H9 (cell line): ENCODE data around the gene FEM1C. TPM values are rescaled to one million over a fixed set of nuclear protein-coding genes. Genes with fewer than 3 reads are reported as not detected.

Experiments
- DNase-seq: peaks from one replicate; pipeline ENCODE4 v3.0.0-alpha.2; 2017
- H2AFZ ChIP-seq: one replicate; pipeline ENCODE4 v1.6.1; 2013; ENCODE audit warnings: mild to moderate bottlenecking, low read length, control low read depth, moderate library complexity
- H2AK5ac ChIP-seq: 2 replicates; pipeline ENCODE4 v1.6.1; 2013; ENCODE audit warnings: low read length, control low read depth, mixed read lengths; ENCODE audit not compliant: insufficient read length
- H2BK120ac ChIP-seq: one replicate; pipeline ENCODE4 v1.6.1; 2013; ENCODE audit warnings: low read depth, mild to moderate bottlenecking, low read length, control low read depth, inconsistent platforms; ENCODE audit not compliant: poor library complexity, severe bottlenecking
- H2BK12ac ChIP-seq: 2 replicates; pipeline ENCODE4 v1.6.1; 2013; ENCODE audit warnings: low read length, control low read depth, mixed read lengths, low read depth; ENCODE audit not compliant: insufficient read length
- H2BK15ac ChIP-seq: 2 replicates; pipeline ENCODE4 v1.6.1; 2013; ENCODE audit warnings: low read depth, low read length, control low read depth
- H2BK20ac ChIP-seq: one replicate; pipeline ENCODE4 v1.6.1; 2013; ENCODE audit warnings: low read depth, mild to moderate bottlenecking, low read length, control low read depth, inconsistent platforms; ENCODE audit not compliant: poor library complexity, severe bottlenecking
- H2BK5ac ChIP-seq: 2 replicates; pipeline ENCODE4 v1.6.1; 2013; ENCODE audit warnings: low read length, control low read depth, mixed read lengths; ENCODE audit not compliant: insufficient read length
- H3K14ac ChIP-seq: 2 replicates; pipeline ENCODE4 v1.6.1; 2013; ENCODE audit warnings: low read length, control low read depth; ENCODE audit not compliant: insufficient read depth
- H3K18ac ChIP-seq: 2 replicates; pipeline ENCODE4 v1.6.1; 2013; ENCODE audit warnings: low read depth, mild to moderate bottlenecking, mixed read lengths, low read length, control low read depth; ENCODE audit not compliant: insufficient read length
- H3K23ac ChIP-seq: 2 replicates; pipeline ENCODE4 v1.6.1; 2013; ENCODE audit warnings: low read length, control low read depth, mixed read lengths, low read depth; ENCODE audit not compliant: insufficient read length
- H3K23me2 ChIP-seq: 2 replicates; pipeline ENCODE4 v1.6.1; 2013; ENCODE audit warnings: low read depth, mild to moderate bottlenecking, mixed read lengths, low read length, control low read depth; ENCODE audit not compliant: insufficient read length, poor library complexity, severe bottlenecking
- H3K27ac ChIP-seq: 2 replicates; pipeline ENCODE4 v1.5.1; 2013; ENCODE audit warnings: low read length, control low read depth, mixed read lengths, low read depth; ENCODE audit not compliant: insufficient read length
- H3K27me3 ChIP-seq: 2 replicates; pipeline ENCODE4 v1.6.1; 2013; ENCODE audit warnings: low read length, control low read depth, inconsistent platforms; ENCODE audit not compliant: insufficient read depth
- H3K4ac ChIP-seq: 2 replicates; pipeline ENCODE4 v1.6.1; 2013; ENCODE audit warnings: low read depth, mild to moderate bottlenecking, control low read depth, inconsistent platforms, low read length, moderate library complexity
- H3K4me1 ChIP-seq: 2 replicates; pipeline ENCODE4 v1.6.1; 2013; ENCODE audit warnings: low read length, control low read depth, inconsistent platforms; ENCODE audit not compliant: insufficient read depth
- H3K4me2 ChIP-seq: 2 replicates; pipeline ENCODE4 v1.6.1; 2013; ENCODE audit warnings: low read length, control low read depth, mixed read lengths; ENCODE audit not compliant: insufficient read length, insufficient read depth
- H3K56ac ChIP-seq: 2 replicates; pipeline ENCODE4 v1.6.1; 2013; ENCODE audit warnings: low read depth, mild to moderate bottlenecking, mixed read lengths, low read length, control low read depth; ENCODE audit not compliant: insufficient read length
- H3K79me1 ChIP-seq: 2 replicates; pipeline ENCODE4 v1.6.1; 2013; ENCODE audit warnings: low read depth, mild to moderate bottlenecking, moderate library complexity, low read length, control low read depth, inconsistent platforms; ENCODE audit not compliant: insufficient read depth, poor library complexity, severe bottlenecking
- H3K79me2 ChIP-seq: 2 replicates; pipeline ENCODE4 v1.6.1; 2013; ENCODE audit warnings: low read length, control low read depth, inconsistent platforms; ENCODE audit not compliant: insufficient read depth
- H3K9ac ChIP-seq: 2 replicates; pipeline ENCODE4 v1.6.1; 2013; ENCODE audit warnings: low read length, control low read depth, mixed read lengths; ENCODE audit not compliant: insufficient read length; ENCODE audit errors: extremely low read depth
- H3K9me3 ChIP-seq: one replicate; pipeline ENCODE4 v1.6.1; 2013; ENCODE audit warnings: low read depth, low read length, inconsistent platforms; ENCODE audit not compliant: control insufficient read depth
- H3T11ph ChIP-seq: one replicate; pipeline ENCODE4 v1.6.1; 2013; ENCODE audit warnings: mild to moderate bottlenecking, low read length, control low read depth, inconsistent platforms
- H4K20me1 ChIP-seq: one replicate; pipeline ENCODE4 v1.6.1; 2013; ENCODE audit not compliant: control insufficient read depth, insufficient read length, insufficient read depth
- H4K5ac ChIP-seq: 2 replicates; pipeline ENCODE4 v1.6.1; 2013; ENCODE audit warnings: low read depth, mild to moderate bottlenecking, mixed read lengths, low read length, control low read depth; ENCODE audit not compliant: insufficient read length
- H4K8ac ChIP-seq: replicated peaks from 2 replicates; pipeline ENCODE4 v1.6.1; 2013; ENCODE audit warnings: low read length, control low read depth, mixed read lengths, low read depth; ENCODE audit not compliant: insufficient read length
- H4K91ac ChIP-seq: 2 replicates; pipeline ENCODE4 v1.6.1; 2013; ENCODE audit warnings: low read depth, mild to moderate bottlenecking, moderate library complexity, mixed read lengths, low read length, control low read depth; ENCODE audit not compliant: insufficient read length
- H3K27ac Mint-ChIP-seq, 3 experiments: 2 replicates in 2 of 3; 3 replicates in 1 of 3; pipeline ENCODE4 v1.8.0; 2020 to 2021; ENCODE audit warnings: mixed read lengths in 3 of 3, mild to moderate bottlenecking in 1 of 3, moderate library complexity in 1 of 3
- H3K27me3 Mint-ChIP-seq: 2 replicates; pipeline ENCODE4 v1.8.0; 2021; ENCODE audit warnings: low read depth, mild to moderate bottlenecking, moderate library complexity, mixed read lengths
- H3K36me3 Mint-ChIP-seq, 3 experiments: 2 replicates in 2 of 3; 3 replicates in 1 of 3; pipeline ENCODE4 v1.8.0; 2020 to 2021; ENCODE audit warnings: low read depth in 3 of 3, mixed read lengths in 3 of 3; ENCODE audit not compliant: insufficient read depth in 1 of 3
- H3K4me1 Mint-ChIP-seq, 2 experiments: 2 replicates each; pipeline ENCODE4 v1.8.0; 2020; ENCODE audit warnings: mixed read lengths in 2 of 2
- H3K4me3 Mint-ChIP-seq, 2 experiments: 2 replicates in 1 of 2; 3 replicates in 1 of 2; pipeline ENCODE4 v1.8.0; 2020 to 2021; ENCODE audit warnings: mild to moderate bottlenecking in 2 of 2, mixed read lengths in 2 of 2, moderate library complexity in 1 of 2
- H3K9me3 Mint-ChIP-seq, 2 experiments: 2 replicates in 1 of 2; 3 replicates in 1 of 2; pipeline ENCODE4 v1.8.0; 2020; ENCODE audit warnings: mild to moderate bottlenecking in 2 of 2, mixed read lengths in 2 of 2, moderate library complexity in 1 of 2
- CTCF ChIP-seq: fragments of 200-600 bp; sonication (generic); conservative IDR thresholded peaks from 3 replicates; pipeline ENCODE4 v1.8.0; 2021; ENCODE audit warnings: antibody characterized with exemption, mild to moderate bottlenecking
- WGBS: extraction: QIAGEN DNeasy Blood & Tissue Kit; methylation state at CpG from one replicate; pipeline ENCODE4 v1.1.7; 2013; ENCODE audit warnings: missing lambda C conversion rate, low lambda C conversion rate, mixed read lengths; ENCODE audit not compliant: insufficient read length; ENCODE audit errors: extremely low coverage; 5-methylcytosine and 5-hydroxymethylcytosine counted together
- total RNA-seq: library from RNA; stranded (reverse); gene quantifications from 2 replicates; pipeline ENCODE4 v1.2.1, GENCODE V29; 2021

Gene FEM1C
- total RNA-seq, 1 experiment from 2014 or later: 15.2 TPM

DNA sequence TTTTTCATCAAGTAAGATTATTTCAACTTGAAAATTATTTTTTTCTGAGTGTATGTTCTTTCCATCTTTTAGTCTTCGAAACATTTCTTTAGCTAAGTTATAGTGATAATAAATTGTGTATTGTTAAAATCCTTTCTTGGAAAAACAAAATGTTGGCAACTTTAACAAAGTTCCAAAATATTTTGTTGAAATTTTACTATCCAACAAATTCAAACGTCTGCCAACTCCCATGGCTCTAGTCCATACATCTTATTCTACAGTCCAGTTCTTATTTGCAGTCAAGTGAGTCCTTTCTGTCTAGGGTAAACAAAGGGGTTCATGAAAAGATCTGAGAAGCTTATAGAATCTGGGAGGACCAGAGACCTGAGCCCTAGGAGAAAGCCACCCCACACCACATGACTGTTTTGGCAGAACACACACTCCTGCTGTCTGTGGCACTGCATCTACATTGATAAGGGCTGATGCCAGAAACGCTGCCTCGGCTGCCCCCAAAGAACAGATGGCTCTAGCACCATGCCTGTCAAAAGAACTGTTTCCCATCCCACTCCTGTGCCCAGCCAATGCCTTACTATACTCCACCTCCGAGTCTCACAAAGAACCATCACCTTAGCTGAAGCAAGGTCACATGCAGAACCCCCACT lies 47.5 kb downstream of the FEM1C start:
- Mint-ChIP-seq H3K4me1 (peaks cover 24 to 29% of the 10 kb centered on the region in 2 experiments), H3K27me3 (no peaks in the 10 kb centered on the region), H3K4me3 (no peak overlapping the region), H3K9me3 (peaks cover 0 to 2% of the 10 kb centered on the region in 2 experiments; a peak in 2 of 5 replicates), H3K36me3 (peaks cover 0 to 4% (median 1%) of the 10 kb centered on the region in 3 experiments; a peak in 2 of 7 replicates), H3K27ac (no peak overlapping the region)
- no peak overlapping the region for H3K4ac ChIP-seq
- H4K91ac ChIP-seq: no peak overlapping the region
- H3K4me2 ChIP-seq: no peak overlapping the region
- no peak overlapping the region for H3K27ac ChIP-seq
- no peak overlapping the region for H3K56ac ChIP-seq
- H3K4me1 ChIP-seq: peaks cover 5% of the 10 kb centered on the region; the same call in 1 of the 2 replicates
- no peak overlapping the region for H2BK5ac ChIP-seq
- no peaks in the 10 kb centered on the region for H4K20me1 ChIP-seq
- no peak for TF ChIP-seq CTCF
- H2BK12ac ChIP-seq: no peak overlapping the region
- no peaks in the 10 kb centered on the region for H3K79me2 ChIP-seq
- H2AK5ac ChIP-seq: no peak overlapping the region
- H3T11ph ChIP-seq: no peak overlapping the region
- no peak overlapping the region for H2BK20ac ChIP-seq
- no peaks in the 10 kb centered on the region for H3K27me3 ChIP-seq
- H3K14ac ChIP-seq: no peak overlapping the region
- WGBS: no CpG with 5 or more reads among the region's 5 CpGs
- H4K5ac ChIP-seq: no peak overlapping the region
- H3K79me1 ChIP-seq: no peaks in the 10 kb centered on the region
- no peak overlapping the region for H4K8ac ChIP-seq
- no peak overlapping the region for H2BK15ac ChIP-seq
- H2AFZ ChIP-seq: no peak overlapping the region
- H3K9me3 ChIP-seq: no peaks in the 10 kb centered on the region
- no peaks in the 10 kb centered on the region for H3K23me2 ChIP-seq
- no peak overlapping the region for H3K18ac ChIP-seq
- no peak overlapping the region for H3K9ac ChIP-seq
- no peak overlapping the region for H3K23ac ChIP-seq
- H2BK120ac ChIP-seq: no peak overlapping the region
- DNase-seq: no peak
